NCI-H2107 treated with DMSO at 0.1 percent for 48 hours (cell line): ENCODE measurements around the gene RNF103.
"Not testable (repeated sequence)": the region's sequence is repeated elsewhere in the genome, so short reads cannot be mapped to it uniquely, and the experiment has no call there.

Experiments used
- DNase-seq: peaks from one replicate; lab custom pipeline; 2025; ENCODE audit not compliant: unreplicated experiment; lab: John Stamatoyannopoulos, UW

Gene RNF103, protein sequence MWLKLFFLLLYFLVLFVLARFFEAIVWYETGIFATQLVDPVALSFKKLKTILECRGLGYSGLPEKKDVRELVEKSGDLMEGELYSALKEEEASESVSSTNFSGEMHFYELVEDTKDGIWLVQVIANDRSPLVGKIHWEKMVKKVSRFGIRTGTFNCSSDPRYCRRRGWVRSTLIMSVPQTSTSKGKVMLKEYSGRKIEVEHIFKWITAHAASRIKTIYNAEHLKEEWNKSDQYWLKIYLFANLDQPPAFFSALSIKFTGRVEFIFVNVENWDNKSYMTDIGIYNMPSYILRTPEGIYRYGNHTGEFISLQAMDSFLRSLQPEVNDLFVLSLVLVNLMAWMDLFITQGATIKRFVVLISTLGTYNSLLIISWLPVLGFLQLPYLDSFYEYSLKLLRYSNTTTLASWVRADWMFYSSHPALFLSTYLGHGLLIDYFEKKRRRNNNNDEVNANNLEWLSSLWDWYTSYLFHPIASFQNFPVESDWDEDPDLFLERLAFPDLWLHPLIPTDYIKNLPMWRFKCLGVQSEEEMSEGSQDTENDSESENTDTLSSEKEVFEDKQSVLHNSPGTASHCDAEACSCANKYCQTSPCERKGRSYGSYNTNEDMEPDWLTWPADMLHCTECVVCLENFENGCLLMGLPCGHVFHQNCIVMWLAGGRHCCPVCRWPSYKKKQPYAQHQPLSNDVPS

DNA sequence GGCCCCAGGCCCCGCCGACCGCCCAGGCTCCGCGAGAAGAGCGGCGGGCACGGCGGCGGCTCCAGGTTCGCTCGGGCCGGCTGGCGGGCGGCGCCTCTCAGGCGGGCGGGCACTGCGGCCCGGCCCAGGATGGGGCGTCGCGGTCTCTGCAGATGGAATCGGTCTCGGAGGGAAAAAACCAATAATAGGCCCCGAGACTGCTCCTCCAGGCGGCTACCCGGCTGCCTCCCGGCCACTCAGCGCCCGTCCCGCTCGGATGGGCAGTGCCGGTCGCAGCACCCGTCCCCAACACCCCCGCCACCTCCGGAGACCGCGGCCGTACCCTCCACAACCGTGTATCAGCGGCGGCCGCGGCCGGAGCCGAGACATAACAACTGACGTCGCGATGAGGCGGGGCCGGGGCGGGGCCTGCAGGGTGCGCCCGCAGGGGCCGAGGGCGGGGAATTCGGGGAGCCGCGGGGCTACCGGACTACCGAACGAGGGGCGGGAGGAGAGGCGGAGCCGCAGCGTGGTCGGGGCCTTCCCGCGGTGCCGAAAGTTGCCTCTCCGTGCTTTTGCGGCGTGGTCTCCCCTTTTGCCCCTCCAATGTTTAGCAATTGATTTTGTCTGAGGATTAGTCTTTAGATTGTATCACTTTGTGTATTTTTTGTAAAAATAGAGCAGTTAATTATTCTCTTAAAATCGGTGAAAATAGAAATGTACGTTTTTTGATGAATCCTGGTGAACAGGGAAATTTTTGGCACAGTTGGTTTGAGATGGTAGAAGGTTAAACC, at the start of gene RNF103:
TSS of gene RNF103 (minus strand) at position 372 of the 773 bp plus-strand sequence. CDS start 979 bp downstream, outside the sequence.
- DNase-seq, result peak; percentile 66

DNA sequence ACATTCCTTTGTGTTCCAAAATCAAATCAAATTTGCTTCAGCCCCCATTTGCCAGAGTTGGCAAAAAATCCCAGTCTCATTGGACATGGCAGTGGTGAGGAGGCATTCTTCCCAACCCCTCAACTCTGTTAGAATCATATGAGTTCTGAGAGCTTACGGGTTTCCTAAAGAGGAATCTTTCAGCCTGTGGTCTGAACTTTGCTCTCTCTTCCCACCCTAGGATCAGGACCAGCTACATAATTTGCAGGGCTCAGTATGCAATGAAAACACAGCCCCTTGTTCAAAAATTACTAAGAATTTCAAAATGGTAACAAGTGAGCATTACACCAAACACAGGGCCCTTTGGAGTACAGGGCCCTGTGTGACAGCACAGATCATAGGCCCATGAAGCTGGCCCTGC, 49.3 kb upstream of the RNF103 start:
- no peak for DNase-seq

DNA sequence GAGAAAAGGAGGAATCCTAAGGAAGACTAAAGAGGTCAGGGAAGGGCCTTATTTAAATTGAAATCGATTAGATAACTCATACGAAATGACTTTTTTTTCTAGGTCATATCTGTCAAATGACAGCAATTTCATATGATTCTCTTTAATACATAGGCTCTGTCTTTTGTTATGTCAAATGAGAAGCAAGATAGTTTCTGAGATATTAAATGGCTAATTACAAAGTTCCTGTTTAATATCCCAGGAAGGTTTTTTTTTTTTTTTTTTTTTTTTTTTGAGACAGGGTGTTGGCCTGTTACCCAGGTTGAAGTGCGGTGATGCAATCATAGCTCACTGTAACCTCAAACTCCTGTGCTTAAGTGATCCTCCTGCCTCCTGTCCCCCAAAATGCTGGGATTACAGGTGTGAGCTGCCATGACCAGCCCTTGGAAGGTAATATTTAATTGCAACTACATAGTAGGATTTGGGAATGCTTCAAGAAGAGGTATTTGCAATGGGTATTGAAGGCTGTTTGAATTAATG, 48.4 kb upstream of the RNF103 start:
- DNase-seq, result no peak

DNA sequence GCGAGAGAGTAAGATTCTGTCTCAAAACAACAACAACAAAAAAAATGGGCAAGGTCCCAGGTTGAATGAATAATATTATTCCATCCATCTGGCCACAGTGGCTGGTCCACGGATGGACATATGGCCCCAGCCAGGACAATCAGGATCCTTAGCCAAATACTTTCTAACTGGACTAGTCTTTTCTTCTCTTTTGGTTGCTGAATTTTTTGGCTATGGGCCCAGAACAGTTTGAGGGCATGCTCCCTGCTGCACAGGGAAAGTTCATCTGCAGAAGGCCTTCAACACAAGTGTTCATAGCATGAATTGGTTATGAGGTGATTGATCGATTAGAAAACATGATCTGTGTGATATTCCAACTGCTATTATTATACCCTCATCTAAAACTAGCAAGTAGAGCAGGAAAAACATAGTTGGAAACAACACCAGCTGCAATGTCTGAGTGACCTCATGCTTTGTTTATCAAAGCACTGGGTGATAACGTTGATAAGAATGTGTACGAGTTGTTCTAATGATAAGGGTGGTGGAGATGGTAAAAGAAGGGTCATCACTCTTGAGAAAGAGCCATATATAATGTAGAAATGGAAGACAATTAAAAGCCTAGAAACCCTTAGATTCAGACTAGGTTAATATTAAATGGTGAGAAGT, 47.8 kb upstream of the RNF103 start:
- no peak for DNase-seq

DNA sequence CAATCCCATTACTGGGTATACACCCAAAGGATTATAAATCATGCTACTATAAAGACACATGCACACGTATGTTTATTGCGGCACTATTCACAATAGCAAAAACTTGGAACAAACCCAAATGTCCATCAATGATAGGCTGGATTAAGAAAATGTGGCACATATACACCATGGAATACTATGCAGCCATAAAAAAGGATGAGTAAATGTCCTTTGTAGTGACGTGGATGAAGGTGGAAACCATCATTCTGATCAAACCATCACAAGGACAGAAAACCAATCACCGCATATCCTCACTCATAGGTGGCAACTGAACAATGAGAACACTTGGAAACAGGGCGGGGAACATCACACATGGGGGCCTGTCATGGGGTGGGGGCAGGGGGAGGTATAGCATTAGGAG, 45.7 kb upstream of the RNF103 start:
- not testable (repeated sequence) for DNase-seq

DNA sequence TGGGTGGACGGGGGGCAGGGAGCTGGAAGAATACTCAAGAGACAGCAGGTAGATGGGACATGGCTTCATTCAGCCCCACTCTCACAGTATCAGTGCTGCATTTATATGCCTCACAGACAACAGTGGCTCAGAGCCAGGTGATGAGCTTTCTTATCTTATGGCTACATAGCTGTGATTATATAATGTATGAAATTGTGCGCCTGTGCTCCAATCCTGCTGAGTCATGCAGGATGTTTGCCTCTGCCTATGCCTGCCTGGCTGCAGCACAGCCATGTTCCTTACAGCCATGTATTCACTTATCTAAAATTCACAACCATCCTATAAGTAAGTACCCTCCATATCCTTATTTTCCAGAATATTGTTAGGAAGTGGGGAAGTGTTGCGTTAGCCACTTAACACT, 37.7 kb upstream of the RNF103 start:
- no peak for DNase-seq

DNA sequence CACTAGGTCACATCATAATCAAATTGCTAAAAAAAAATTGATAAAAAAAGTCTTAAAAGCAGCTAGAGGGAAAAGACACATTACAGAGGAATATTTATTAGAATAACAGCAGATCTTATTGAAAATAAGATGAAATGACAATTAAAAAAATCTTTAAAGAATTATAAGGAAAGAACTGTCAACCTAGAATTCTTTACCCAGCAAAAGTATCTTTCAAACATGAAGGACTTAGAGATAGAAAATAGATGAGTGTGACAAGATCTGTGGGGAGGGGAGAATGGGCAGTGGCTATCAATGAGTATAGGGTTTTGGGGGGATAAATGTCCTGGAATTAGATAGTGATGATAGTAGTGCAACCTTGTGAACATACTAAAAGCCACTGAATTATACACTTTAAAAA, 26.5 kb upstream of the RNF103 start:
- DNase-seq, result no peak

DNA sequence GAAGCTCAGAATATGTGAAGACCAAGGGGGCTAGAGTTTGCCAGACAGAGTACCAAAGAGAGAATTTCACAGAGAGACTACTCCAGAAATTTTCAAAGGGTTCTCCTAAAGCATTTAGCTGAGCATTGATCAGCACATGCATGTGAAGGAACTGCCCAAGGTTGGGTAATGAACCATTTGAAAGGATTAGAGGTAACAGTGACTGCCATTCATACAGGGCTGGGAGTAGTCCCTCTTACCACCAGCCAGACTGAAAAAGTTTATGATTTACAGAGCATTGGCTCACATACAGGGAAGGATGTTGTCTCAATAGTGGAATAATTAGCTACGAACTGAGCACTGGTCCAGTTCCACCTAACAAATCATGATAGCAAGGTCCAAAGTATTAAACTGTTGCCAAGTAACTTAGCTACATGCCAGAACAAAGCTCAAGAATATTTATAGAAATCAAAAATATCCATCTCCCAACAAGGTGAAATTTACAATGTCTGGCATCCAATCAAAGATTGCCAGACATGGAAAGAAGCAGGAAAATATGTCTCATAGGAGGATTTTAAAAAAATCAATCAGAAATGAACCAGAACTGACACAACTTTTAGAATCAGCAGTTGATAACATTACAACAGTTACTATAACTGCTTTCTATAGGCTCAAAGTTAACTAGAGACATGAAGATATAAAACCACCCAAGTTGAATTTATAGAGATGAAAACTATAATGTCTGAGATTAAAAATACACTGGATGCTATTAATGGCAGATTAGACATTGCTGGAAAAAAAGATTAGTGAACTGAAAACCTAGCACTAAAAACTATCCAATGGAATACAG, 25.7 kb upstream of the RNF103 start:
- DNase-seq, result no peak

DNA sequence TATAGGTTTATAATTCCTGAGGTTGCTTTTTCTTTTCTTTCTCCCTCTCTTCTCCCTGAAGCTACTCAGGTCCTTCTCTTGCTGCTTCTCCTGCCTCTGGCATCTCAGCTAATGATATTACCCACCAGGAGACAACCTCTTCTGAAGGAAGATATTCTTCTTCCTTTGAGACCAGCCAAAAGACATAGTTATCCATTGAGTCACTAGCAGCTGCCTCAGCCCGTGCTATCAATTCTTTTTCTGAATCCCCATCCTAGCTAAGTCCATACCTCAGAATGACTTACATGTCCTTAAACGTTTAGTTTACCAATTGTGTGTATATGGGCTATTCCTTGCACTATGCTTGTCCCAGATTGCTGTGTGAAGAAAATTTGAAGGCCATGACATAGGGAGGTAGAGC, 25.0 kb upstream of the RNF103 start:
- DNase-seq, result no peak

DNA sequence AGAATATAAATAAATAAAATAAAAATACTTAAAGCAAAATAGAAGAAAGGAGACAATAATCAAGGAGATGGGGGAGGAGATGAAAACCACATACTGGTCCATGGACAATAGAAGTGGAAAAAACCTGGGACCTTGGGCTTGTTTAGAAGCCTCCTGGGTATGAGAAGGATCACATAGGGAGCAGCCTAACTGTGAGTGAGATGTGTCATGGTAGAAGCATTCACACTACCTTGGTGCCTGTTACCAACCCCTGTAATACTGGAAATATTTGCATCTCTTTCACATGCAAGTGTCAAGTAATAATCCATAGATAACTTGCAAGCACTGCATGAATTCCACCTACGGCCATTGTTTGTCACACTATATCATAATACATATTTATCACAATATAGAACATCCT, 23.2 kb upstream of the RNF103 start:
- DNase-seq, result no peak

DNA sequence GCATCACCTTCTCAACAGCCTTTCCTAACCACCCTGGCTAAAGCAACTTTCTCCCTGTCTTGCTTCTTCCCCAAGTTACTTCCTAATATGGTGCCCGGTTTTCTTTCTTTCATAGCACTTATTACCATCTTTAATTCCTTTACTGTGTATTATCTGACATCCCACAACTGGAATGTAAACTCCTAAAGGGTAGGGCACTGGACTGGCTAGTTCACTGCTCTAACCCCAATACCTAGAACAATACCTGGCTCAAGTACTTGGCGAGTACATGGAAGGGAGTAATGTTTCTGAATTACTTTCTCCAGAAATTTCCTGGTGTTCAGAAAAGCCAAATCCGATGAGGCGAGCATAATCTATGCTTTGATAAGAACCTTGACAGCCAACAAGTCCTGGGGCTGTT, 22.7 kb upstream of the RNF103 start:
- DNase-seq, result no peak

DNA sequence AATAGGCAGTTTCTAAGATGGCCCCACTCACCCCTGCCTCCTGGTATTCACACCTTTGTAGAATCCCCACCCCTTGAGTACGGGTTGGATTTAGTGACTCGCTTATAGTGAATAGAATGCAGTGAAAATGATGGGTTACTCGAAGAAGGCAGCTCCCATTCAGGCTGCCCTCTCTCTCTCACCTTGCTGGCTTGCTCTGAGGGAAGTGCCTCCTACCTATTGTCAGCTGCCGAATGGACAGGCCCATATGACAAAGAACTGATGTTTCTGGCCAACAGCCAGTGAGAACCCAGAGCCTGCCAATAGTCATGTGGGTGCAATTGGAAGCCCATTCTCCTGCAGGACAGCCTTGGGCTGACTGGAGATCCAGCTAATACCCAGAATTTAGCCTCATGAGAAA, 22.1 kb upstream of the RNF103 start:
- no peak for DNase-seq

DNA sequence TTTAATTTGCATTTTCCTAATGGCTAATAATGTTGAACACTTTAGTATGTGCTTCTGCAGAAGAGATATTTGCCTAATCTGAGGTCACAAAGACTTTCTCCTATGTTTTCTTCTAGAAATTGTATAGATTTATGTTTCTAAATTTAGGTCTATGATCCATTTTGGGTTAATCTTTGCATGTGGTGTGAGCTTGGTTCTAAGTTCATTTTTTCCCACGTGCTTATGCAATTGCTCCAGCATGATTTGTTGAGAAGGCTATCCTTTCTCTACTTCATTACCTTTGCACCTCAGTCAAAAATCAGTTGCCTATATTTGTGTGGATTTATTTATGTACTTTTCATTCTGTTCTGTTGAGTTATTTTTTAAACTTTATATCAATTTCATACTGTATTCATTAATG, 15.0 kb upstream of the RNF103 start:
- no peak for DNase-seq

DNA sequence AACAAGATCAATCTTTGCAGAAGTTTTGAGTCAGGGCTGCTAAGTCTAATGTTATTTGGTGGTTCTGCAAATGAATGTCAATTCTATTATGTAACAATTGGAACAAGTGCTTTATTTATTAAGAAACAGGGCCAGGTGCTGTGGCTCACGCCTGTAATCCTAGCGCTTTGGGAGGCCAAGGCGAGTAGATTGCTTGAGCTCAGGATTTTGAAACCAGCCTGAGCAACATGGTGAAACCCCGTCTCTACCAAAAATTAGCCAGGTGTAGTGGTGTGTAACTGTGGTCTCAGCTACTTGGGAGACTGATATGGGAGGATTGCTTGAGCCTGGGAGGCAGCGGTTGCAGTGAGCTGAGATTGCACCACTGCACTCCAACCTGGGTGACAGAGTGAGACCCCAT, 13.2 kb upstream of the RNF103 start:
- DNase-seq, result no peak

DNA sequence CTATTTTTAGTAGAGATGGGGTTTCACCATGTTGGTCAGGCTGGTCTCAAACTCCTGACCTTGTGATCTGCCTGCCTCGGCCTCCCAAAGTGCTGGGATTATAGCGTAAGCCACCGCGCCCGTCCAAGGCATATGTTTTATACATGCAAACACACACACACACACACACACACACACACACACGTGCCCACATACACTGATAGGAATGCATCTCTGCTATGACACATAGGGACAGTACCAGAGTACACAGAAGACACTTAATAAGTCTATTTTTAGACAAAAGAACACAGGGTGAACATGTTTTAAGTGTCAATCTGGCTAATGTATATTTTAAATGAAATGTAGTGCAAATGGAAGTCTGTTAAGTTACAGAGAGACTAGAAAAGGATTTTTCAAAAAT, 10.7 kb upstream of the RNF103 start:
- DNase-seq, result no peak

DNA sequence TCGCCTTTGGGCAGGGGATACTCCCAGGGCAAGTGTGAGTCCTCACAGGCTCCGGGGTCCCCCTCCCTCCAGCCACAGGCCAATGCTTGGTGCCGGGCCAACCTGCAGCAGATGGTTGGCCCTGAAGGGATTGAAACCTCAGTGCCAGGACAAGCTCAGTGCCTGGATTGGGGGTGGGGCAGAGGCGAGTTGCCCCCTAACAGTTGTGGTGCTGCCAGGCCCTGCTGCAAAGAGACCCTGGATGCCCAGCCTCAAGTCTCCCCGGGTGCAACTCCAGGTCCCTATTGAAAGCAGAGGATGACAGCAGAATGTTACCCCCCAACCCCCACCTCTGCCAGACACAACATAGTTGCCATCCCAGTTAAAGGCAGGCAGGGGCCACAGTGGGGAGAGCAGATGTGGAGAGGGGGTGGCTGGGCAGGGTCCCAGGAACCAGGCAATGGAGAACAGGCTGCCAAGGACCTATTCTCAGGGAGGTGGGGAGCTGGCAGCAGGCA, 9.5 kb upstream of the RNF103 start:
- no peak for DNase-seq

DNA sequence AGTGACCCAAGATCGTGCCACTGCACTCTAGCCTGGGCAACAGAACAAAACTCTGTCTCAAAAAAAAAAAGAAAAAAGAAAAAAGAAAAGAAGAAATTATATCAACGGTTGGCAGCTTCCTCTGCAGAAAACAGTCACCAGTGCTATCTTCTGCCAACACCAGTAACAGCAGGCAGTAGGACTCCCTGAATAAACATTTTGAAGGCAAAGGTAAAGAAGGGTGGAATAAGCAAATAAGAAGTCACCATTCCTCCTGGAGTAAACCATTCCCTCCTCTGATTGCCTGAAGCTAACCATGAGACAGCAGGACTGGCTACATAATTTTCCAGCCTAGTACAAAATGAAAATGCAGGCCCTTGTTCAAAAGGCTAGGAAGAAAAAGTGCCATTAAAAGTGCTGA, 9.0 kb upstream of the RNF103 start:
- DNase-seq, result no peak

DNA sequence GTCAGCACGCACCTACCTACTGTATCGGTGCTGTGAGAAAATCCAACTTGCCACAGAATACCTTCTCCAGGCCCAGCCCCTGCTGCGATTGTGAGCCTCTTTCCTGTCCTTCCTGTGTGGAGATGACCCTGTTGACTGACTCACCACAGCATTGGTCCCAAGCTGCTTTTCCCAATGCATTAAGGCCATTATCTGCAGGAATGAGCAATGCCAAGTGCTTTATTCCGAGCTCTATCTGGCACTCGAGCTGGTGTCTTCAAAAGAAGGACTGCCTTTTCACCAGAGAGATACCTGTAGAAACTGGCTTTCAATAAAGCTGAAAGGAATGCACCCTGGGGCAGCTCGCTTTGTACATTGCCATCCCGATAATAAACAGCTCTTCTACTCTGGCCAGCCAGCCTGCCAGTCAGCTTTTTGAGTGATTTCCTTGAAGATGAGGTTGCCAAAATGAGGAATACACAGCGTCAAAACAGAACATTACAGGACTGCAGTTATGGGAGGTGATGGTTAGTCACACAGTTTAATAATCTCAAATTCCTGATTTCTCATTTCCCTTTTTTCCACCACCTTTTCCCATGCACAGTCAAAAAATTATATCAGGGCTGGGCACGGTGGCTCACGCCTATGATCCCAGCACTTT, 8.3 kb upstream of the RNF103 start:
- no peak for DNase-seq

DNA sequence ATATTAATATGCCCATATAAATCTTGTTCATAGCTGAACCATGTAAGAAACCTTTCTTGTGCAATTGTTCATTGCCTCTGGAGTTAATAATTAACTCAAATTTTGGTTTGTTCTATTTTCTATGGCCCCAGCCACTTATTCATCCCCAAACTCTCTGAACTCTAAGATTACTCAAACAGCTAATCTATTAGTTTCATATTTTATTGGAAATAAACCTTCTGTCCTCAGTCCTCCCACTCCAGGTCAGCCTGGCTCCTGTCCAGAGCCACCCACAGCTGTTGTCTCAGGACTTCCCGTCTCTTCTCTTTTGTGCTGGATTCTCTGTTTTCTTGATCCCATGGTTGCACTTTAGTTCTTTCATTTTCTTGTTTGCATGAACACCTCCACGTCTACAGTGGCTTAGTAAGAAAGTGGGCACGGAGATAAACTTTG, 4.4 kb upstream of the RNF103 start:
- DNase-seq, result no peak

DNA sequence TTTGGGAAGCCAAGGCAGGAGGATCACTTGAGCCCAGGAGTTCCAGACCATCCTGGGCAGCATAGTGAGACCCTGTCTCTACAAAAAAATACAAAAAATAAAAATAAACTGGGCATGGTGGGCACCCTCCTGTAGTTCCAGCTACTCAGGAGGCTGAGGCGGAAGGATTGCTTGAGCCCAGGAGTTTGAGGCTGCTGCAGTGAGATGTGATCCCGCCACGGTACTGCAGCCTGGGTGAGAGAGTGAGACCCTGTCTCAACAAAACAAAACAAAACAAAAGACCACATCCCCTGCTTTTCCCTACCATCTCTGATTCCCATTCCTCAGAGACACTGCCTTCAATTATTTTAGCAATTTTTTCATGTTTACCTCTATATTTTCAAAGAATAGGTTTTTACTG, 3.9 kb upstream of the RNF103 start:
- no peak for DNase-seq
